ENCODE data around the gene CYTH2. TPM values are rescaled to one million over a fixed set of nuclear protein-coding genes. Genes with fewer than 3 reads are reported as not detected.

CYTH2 gene
- total RNA-seq, 1 experiment from 2014 or later = 103 TPM

DNA sequence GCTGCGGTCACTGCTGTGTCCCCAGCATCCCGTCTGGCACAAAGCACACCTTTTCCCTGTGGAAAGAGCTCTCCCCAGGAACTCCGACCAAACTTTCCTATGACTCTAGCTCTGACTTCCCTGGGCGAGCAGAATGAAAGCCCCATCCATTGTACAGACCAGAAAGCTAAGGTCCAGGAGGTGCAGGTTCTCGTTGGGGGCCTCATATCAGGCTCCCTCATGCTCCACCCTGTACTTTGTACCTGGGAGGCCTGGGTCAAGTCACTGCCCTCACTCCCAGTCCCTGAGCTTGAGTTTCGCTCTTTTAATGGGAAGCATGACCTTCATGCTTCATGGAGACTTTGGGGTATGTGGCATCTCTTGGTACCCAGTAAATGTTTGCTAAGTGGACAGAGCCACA is 18.4 kb downstream of the CYTH2 start:
- Histone ChIP-seq H4K5ac (ENCODE audit: insufficient read length, low read depth, low read length) (no peak overlapping the region), H3K4me1 (ENCODE audit: insufficient read depth, low read length) (no peaks in the 10 kb centered on the region), H2AFZ (ENCODE audit: low read length) (no peak overlapping the region), H4K8ac (replicated peaks; ENCODE audit: insufficient read length, low read depth, low read length) (no peak overlapping the region), H3K79me1 (ENCODE audit: insufficient read depth, low read depth, low read length, poor library complexity, severe bottlenecking) (no peaks in the 10 kb centered on the region), H2AK5ac (ENCODE audit: insufficient read length, low read length) (no peak overlapping the region), H3K18ac (ENCODE audit: insufficient read length, low read depth, low read length) (no peak overlapping the region), H3K23me2 (ENCODE audit: insufficient read length, low read depth, low read length, poor library complexity, severe bottlenecking) (peaks cover 6% of the 10 kb centered on the region), H4K20me1 (ENCODE audit: control insufficient read depth, insufficient read depth, insufficient read length) (no peaks in the 10 kb centered on the region), H2BK120ac (ENCODE audit: low read depth, low read length, poor library complexity, severe bottlenecking) (no peak overlapping the region), H3K4ac (ENCODE audit: low read depth, low read length) (no peak overlapping the region), H3K27me3 (ENCODE audit: insufficient read depth, low read length) (no peaks in the 10 kb centered on the region; the same call in 1 of the 2 replicates), H4K91ac (ENCODE audit: insufficient read length, low read depth, low read length) (no peak overlapping the region), H2BK12ac (ENCODE audit: insufficient read length, low read depth, low read length) (no peak overlapping the region), H3K79me2 (ENCODE audit: insufficient read depth, low read length) (no peaks in the 10 kb centered on the region), H3T11ph (ENCODE audit: low read length) (no peak overlapping the region), H3K23ac (ENCODE audit: insufficient read length, low read depth, low read length) (no peak overlapping the region), H2BK5ac (ENCODE audit: insufficient read length, low read length) (no peak overlapping the region), H3K56ac (ENCODE audit: insufficient read length, low read depth, low read length) (no peak overlapping the region), H3K27ac (ENCODE audit: insufficient read length, low read depth, low read length) (no peak overlapping the region), H3K9me3 (ENCODE audit: control insufficient read depth, low read depth, low read length) (no peaks in the 10 kb centered on the region), H3K14ac (ENCODE audit: insufficient read depth, low read length) (no peak overlapping the region; the same call in 1 of the 2 replicates), H3K4me2 (ENCODE audit: insufficient read depth, insufficient read length, low read length) (no peak overlapping the region), H3K9ac (ENCODE audit: extremely low read depth, insufficient read length, low read length) (no peak overlapping the region), H2BK20ac (ENCODE audit: low read depth, low read length, poor library complexity, severe bottlenecking) (no peak overlapping the region), H2BK15ac (ENCODE audit: low read depth, low read length) (no peak overlapping the region)
- Mint-ChIP-seq H3K9me3 (no peaks in the 10 kb centered on the region; a peak in 1 of 5 replicates), H3K27ac (no peak overlapping the region), H3K4me3 (no peak overlapping the region), H3K4me1 (peaks cover 22 to 31% of the 10 kb centered on the region in 2 experiments), H3K27me3 (ENCODE audit: low read depth) (peaks cover 32% of the 10 kb centered on the region), H3K36me3 (ENCODE audit: insufficient read depth in 1 of 3, low read depth in 3 of 3) (peaks cover 1 to 32% (median 15%) of the 10 kb centered on the region in 3 experiments)
- WGBS (ENCODE audit: extremely low coverage, insufficient read length, low lambda C conversion rate) = no CpG with 5 or more reads among the region's 6 CpGs
- TF ChIP-seq, protein P1, sequence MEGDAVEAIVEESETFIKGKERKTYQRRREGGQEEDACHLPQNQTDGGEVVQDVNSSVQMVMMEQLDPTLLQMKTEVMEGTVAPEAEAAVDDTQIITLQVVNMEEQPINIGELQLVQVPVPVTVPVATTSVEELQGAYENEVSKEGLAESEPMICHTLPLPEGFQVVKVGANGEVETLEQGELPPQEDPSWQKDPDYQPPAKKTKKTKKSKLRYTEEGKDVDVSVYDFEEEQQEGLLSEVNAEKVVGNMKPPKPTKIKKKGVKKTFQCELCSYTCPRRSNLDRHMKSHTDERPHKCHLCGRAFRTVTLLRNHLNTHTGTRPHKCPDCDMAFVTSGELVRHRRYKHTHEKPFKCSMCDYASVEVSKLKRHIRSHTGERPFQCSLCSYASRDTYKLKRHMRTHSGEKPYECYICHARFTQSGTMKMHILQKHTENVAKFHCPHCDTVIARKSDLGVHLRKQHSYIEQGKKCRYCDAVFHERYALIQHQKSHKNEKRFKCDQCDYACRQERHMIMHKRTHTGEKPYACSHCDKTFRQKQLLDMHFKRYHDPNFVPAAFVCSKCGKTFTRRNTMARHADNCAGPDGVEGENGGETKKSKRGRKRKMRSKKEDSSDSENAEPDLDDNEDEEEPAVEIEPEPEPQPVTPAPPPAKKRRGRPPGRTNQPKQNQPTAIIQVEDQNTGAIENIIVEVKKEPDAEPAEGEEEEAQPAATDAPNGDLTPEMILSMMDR (conservative IDR thresholded peaks at IDR 0.05) = no peak
- DNase-seq = no peak
